Activated CD4-positive, alpha-beta T cell treated with anti-CD3 and anti-CD28 coated beads for 4 hours (primary cell): Measurements from ENCODE around the gene STX10.

Experiments used
- DNase-seq, 2 donors: peaks; one replicate each; pipeline ENCODE4 v3.0.0-alpha.2; 2020

Gene STX10

DNA sequence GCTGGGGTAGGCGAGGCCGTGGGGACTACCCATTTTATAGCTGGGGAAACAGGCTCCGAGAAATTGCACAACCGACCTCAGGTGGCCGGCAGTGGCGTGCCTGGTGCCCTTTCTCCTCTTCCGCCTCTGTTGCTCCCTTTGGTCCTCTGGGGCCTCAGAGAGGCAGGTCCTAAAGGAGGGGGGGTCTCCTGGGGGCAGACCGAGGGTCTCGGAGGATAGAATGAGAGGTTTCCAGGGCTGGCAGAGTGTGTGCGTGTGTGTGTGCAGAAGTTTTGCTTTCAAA is 11.3 kb downstream of the STX10 start:
- DNase-seq: no peak

DNA sequence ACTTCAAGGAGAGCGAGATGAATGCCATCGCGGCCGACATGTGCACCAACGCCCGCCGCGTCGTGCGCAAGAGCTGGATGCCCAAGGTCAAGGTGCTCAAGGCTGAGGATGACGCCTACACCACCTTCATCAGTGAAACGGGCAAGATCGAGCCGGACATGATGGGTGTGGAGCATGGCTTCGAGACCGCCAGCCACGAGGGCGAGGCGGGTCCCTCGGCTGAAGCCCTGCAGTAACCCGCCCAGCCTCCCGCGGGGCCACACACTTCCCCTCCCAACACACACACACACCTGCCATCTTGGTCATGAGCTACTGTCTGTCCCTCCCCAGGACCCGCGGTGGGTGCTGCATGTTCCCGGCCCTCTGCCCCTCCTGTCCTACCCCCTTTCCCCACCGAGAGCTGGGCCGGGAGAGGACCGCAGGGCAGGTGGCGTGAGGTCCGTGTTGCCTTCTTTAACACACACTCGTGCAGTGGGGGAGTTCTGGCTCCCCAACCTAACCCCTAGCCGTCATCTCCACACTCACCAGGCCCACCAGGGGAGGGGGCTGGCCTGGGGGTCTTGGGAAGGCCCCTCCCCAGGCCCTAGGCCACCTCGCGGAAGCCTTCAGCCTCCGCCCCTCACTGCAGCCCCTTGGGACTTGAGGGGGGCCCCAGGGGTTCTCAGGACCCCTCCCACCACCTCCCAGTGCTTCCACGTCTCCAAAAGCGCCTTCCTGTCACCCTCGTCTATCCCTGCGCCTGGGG is 11.8 kb downstream of the STX10 start:
- DNase-seq: no peak

DNA sequence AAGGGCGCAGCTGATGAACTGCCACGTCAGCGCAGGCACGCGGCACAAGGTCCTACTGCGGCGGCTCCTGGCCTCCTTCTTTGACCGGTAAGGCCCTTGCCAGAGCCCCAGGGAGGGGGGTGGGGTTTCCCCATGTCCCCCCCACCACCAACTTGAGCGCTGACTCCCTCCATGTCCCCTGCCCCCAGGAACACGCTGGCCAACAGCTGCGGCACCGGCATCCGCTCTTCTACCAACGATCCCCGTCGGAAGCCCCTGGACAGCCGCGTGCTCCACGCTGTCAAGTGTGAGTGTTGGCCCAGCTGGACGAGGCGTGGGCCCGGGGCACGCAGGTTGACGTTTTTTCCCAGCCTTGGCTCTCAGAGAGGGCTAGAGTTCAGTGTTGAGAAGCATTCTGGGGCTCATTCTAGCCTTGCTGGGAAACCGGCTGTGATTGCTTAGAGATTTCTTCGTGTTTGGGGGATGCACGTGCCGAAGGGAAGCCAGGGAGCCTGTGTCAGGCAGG is 12.8 kb downstream of the STX10 start:
- no peak for DNase-seq

DNA sequence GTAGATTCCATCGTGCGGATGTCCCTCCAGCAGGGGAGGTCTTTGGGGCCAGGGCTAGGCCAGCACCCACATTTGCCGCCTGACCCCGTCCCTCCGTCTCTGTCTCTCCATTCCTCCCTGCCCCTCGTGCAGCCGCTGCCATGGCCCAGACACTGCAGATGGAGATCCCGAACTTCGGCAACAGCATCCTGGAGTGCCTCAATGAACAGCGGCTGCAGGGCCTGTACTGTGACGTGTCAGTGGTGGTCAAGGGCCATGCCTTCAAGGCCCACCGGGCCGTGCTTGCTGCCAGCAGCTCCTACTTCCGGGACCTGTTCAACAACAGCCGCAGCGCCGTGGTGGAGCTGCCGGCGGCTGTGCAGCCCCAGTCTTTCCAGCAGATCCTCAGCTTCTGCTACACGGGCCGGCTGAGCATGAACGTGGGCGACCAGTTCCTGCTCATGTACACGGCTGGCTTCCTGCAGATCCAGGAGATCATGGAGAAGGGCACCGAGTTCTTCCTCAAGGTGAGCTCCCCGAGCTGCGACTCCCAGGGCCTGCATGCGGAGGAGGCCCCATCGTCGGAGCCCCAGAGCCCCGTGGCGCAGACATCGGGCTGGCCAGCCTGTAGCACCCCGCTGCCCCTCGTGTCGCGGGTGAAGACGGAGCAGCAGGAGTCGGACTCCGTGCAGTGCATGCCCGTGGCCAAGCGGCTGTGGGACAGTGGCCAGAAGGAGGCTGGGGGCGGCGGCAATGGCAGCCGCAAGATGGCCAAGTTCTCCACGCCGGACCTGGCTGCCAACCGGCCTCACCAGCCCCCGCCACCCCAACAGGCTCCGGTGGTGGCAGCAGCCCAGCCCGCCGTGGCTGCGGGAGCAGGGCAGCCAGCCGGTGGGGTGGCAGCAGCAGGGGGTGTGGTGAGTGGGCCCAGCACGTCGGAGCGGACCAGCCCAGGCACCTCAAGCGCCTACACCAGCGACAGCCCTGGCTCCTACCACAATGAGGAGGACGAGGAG is 14.8 kb downstream of the STX10 start:
- no peak for DNase-seq

GRCh38 chr19:13134626-13135025 is 15.5 kb downstream of the STX10 start:
- DNase-seq: no peak

GRCh38 chr19:13133241-13133870 is 16.8 kb downstream of the STX10 start:
- no peak for DNase-seq

DNA sequence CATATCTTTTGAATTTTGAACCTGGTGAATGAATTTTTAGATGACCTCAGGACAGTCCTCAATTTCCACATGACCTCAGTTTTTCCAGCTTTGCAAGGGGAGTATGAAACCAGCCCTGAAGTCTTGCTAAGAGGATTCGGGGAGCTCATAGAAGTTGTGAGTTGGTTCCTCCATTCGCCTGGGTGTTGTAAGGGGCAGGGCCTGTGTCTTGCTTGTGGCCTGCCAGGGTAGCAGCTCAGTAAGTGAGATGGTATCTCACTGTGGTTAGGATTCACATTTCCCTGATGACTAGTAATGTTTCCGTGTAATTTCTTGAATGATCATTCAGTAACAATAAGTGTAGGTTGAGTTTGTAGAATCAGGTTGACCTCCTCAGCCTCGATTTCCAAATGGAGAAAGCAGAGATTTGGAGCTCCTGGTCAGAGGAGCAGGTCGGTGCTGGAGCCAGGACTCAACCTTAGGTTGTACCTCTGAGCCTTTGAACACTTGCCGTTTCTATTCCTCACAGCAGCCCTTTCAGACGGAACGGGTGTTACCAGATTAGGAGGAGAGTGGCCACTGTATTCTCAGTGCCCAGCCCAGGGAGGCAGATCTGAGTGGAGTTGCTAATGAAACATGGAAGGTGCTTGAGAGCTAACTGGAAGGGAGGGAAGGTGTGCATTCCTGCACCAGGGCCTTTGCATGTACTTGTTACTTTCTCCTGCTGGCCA is 17.5 kb downstream of the STX10 start:
- DNase-seq: peak; percentile 57 to 64

GRCh38 chr19:13130886-13131490 is 19.2 kb downstream of the STX10 start:
- no peak for DNase-seq

- no peak for DNase-seq
These were observed 20.8 kb downstream of the STX10 start for GRCh38 chr19:13129384-13129783.

DNA sequence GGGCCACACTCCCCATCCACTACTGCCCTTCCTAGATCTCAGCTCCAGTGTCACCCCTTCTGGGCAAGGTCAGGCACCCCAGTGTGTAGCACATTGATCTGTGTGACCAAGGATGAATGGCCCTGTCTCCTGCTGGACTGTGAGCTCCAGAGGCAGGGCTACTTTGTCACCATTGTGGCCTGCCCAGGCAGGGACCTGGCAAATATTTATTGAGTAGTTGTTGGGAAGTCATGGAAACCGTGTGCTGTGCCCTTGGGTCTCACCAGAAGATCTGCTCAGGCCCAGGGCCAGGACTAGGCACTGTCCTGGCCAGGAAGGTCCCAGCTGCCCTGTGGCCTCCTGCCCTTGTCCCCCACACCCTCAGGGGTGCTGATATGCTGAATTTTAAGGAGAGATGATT is 21.6 kb downstream of the STX10 start:
- no peak for DNase-seq

- DNase-seq: no peak
These were observed 22.2 kb downstream of the STX10 start for GRCh38 chr19:13127811-13128575.

DNA sequence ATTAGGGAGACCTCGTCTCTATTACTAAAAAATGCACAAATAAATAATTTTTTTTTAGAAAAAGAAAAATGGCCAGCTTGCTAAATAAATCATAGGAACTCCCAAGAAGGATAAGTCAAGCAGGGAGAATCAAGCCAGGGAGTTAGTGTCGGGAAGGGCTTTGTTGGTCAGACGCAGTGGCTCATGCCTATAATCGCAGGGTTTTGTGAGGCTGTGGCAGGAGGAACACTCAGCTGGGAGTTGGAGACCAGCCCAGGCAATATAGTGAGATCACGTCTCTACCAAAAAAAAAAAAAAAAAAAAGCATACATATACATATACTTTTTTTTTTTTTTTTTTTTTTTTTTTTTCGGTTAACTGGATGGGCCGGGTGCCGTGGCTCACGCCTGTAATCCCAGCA is 23.1 kb downstream of the STX10 start:
- DNase-seq: no peak

- no peak for DNase-seq
These were observed 26.9 kb downstream of the STX10 start for GRCh38 chr19:13122980-13123957.

DNA sequence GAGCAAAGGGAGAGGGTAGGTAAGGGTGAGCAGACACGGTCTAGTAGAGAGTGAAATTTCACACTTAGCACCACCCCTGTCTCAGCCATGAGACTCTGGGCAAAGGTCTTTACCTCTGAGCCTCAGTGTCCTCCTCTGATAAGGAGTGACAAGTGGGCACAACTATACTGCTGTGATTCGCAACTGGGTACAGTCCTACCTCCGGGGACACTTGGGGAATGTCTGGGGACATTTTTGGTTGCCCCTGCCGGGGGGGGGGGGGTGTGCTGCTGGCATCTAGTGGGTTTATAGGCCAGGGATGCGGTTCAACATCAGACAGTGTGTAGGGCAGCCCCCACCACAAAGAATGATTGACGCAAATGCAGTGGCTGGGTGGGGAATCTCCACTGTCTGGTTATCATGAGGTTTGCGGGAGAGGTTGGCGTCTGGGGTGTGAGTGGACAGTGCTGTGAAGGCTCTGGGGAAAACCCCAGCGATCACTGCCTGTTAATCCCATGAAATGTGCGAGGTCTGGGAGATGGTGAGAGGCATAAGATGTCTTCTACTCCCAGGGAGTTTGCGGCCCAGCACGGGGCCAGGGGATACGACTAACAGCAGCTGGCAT is 27.8 kb downstream of the STX10 start:
- no peak for DNase-seq

DNA sequence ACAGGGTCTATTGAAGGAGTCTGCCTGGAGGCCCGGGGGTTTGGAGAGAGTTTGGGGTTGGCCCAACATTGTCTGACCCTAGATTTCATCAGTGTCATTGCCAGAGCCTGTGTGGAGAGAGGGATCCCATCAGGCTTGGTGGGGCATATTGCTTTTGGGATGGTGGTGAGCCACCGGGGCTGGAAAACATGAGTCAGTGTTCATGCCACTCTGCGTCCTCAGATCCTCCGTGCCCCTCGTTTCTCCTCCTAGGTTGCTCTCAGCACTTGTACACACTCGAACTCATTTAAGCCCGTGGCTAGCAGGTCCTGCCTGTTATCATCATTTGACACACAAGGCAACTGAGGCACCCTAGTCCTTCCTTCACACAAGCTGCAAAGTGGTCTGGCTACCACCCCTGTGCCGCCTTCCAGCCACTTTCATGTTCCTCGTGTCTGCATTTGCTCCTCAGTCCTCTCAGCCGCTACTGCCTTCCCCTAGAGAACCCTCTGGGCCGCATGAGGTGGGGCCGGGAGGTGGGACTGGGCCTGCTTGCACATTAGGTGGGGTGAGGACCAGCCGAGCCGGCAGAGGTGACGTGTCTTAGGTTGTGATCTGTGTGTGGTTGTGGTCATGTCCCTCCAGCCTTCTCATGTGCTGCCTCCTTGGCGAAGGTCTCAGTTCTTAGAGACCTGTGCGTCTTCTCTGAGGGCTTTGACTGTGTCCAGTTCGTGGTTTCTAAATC is 28.5 kb downstream of the STX10 start:
- DNase-seq: no peak

DNA sequence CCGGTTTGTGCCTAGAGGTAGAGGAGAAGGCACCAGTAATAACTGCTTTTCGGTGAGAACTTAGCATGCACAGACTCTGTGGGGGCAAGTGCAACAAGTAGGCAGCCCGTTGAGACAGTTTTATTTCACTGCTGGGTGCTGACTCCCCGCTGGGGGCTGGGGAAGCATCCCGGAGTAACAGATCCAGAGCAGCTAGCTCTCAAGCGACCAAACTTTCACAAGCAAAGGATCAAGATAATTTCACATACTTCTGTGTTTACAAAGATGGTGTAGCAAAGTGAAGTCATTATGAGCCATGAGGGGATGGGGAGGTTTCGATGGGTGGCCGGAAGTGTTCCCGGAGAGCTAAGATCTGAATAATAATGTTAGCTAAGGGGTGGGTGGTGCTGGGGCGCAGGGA is 29.4 kb downstream of the STX10 start:
- no peak for DNase-seq

GRCh38 chr19:13120031-13120430 is 30.1 kb downstream of the STX10 start:
- DNase-seq: no peak

DNA sequence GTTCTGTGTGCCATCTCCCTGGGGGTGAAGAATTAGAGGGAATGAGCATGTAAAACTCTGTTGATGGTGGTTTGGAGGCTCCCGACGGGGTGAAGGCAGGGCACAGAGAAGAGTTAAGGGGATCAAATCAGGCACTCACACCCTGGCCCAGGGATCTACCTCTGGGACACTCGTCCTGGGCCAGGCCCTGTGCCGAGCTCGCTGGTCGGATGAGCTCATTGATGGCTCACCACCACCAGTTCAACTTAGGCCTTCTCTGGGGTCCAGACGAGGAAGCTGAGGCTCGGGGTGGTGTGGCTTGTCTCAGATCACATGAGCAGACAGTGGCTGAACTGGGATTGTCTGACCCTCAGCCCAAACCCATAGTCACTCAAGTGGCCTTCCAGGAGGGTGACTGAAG is 30.5 kb downstream of the STX10 start:
- DNase-seq: no peak
